SU-DHL-6 (cell line): ENCODE results near the gene SAFB.

Experiments
- CTCF ChIP-seq: fragments of 200-600 bp; sonication (generic); IDR thresholded peaks from one replicate; pipeline ENCODE4 v1.5.1; 2017; ENCODE audit warnings: antibody characterized with exemption, mild to moderate bottlenecking, low read length, moderate library complexity; ENCODE audit not compliant: insufficient read depth, poor library complexity, severe bottlenecking
- EZH2phosphoT487 ChIP-seq: fragments of 200-600 bp; sonication (generic), shearing (Covaris generic); conservative IDR thresholded peaks from 2 replicates; pipeline ENCODE4 v1.6.1; 2018; ENCODE audit warnings: mild to moderate bottlenecking, antibody characterized with exemption, low read length, moderate library complexity, mixed read lengths

GRCh38 chr19:5692723-5693194, 69.9 kb downstream of the SAFB start:
- TF ChIP-seq EZH2phosphoT487 (no peak), CTCF (no peak)
